Subcutaneous adipose tissue (tissue), 4 donors: Measurements from ENCODE around the gene SIK3. TPM values are rescaled to one million over a fixed set of nuclear protein-coding genes. Genes with fewer than 3 reads are reported as not detected.

Experiments
- CTCF ChIP-seq: fragments of 450-650 bp; IDR thresholded peaks from one replicate; pipeline ENCODE4 v1.5.1; 2016; ENCODE audit warnings: low read depth, mild to moderate bottlenecking, control low read depth, antibody characterized with exemption, moderate library complexity
- total RNA-seq, 4 donors: library from RNA; depleted of rRNA; stranded (reverse); fragments of >200 nt; gene quantifications; one replicate each; pipeline ENCODE4 v1.1.0, GENCODE V29; 2016

SIK3 gene
- total RNA-seq, 4 donors from 2014 or later, result 27.7 to 44.8 (median 40.3) TPM

- TF ChIP-seq CTCF, result no peak
These were observed 40.9 kb downstream of the SIK3 start for GRCh38 chr11:117057317-117057716.

- TF ChIP-seq CTCF, result no peak
These were observed 42.8 kb downstream of the SIK3 start for GRCh38 chr11:117055469-117055868.

- no peak for TF ChIP-seq CTCF
These were observed 43.8 kb downstream of the SIK3 start for GRCh38 chr11:117054382-117054781.

GRCh38 chr11:117052196-117053149, 45.8 kb downstream of the SIK3 start:
- no peak for TF ChIP-seq CTCF

GRCh38 chr11:117045956-117046355, 52.3 kb downstream of the SIK3 start:
- no peak for TF ChIP-seq CTCF

GRCh38 chr11:117045196-117045595, 53.0 kb downstream of the SIK3 start:
- TF ChIP-seq CTCF, result no peak

- TF ChIP-seq CTCF, result no peak
These were observed 53.8 kb downstream of the SIK3 start for GRCh38 chr11:117044287-117045035.
